SH-SY5Y (cell line): ENCODE measurements around the gene SH3YL1.

Source experiments
- GATA2 ChIP-seq: IDR thresholded peaks from 2 replicates; pipeline ENCODE4 v1.6.1; 2011; ENCODE audit warnings: mild to moderate bottlenecking, low read depth, low read length
- GATA3 ChIP-seq: IDR thresholded peaks from 2 replicates; pipeline ENCODE4 v1.6.1; 2011; ENCODE audit warnings: low read depth, mild to moderate bottlenecking, low read length, moderate library complexity

- TF ChIP-seq GATA2 (no peak), GATA3 (no peak)
Observed at GRCh38 chr2:233030-233429, 30.8 kb downstream of the SH3YL1 start.
